H1 (cell line): ENCODE data around the gene ZBTB1. TPM values are rescaled to one million over a fixed set of nuclear protein-coding genes. Genes with fewer than 3 reads are reported as not detected.

Source experiments
- E2F6 ChIP-seq: IDR thresholded peaks from 2 replicates; pipeline ENCODE4 v1.6.1; 2012; ENCODE audit warnings: inconsistent platforms
- POLR2A ChIP-seq, 2 experiments: IDR thresholded peaks; 1 replicate in 1 of 2; 2 replicates in 1 of 2; pipeline ENCODE4 v1.6.1; 2011; ENCODE audit warnings: low read depth in 2 of 2, low read length in 2 of 2, mild to moderate bottlenecking in 2 of 2; ENCODE audit errors: control extremely low read depth in 1 of 2
- RNF2 ChIP-seq: fragments of 200-900, 300-1000 bp; sonication (generic); IDR thresholded peaks from 2 replicates; pipeline ENCODE4 v1.7.1; 2016; ENCODE audit warnings: borderline replicate concordance, low read depth, mild to moderate bottlenecking, antibody characterized with exemption, low read length; ENCODE audit not compliant: poor library complexity, severe bottlenecking; ENCODE audit errors: missing control alignments
- polyA plus RNA-seq, 7 experiments: library from polyadenylated mRNA; depleted of rRNA in 3 of 7; stranded (reverse) in 5 of 7; unstranded in 2 of 7; fragments of >200 nt in 5 of 7; fragments of 200-250 nt in 2 of 7; gene quantifications; 1 replicate in 5 of 7; 2 replicates in 1 of 7; 4 replicates in 1 of 7; pipeline versions ENCODE4 v1.2.1 to v1.2.3, GENCODE V29; 2011 to 2013; ENCODE audit warnings: missing spikeins in 2 of 7, mixed read lengths in 2 of 7
- total RNA-seq: library from RNA; stranded (reverse); fragmentation: NEBNext Ultra II Directional; extraction: Animal tissue kit (Norgen Biotek cat#: 25700); gene quantifications from 2 replicates; pipeline ENCODE4 v1.2.1, GENCODE V29; 2021

ZBTB1 gene
- total and polyA plus RNA-seq, 2 of the 8 experiments (the other 6 are each of a cell fraction or from before 2014, with no cell fraction given) = 13.6 to 27.5 TPM

GRCh38 chr14:64465191-64465822 lies 39.3 kb upstream of the ZBTB1 start, which contains the start of gene AKAP5 (continued):
- TF ChIP-seq E2F6 = peak; percentile 51
- peak; percentile 21 to 38; a peak in 2 of 3 replicates for TF ChIP-seq POLR2A (IDR thresholded peaks at IDR 0.05; ENCODE audit: control extremely low read depth in 1 of 2, low read depth in 2 of 2, low read length in 2 of 2)
- no peak for TF ChIP-seq RNF2
